Upper lobe of left lung (tissue), 6 donors: Measurements from ENCODE around the gene PLCB4. TPM values are rescaled to one million over a fixed set of nuclear protein-coding genes. Genes with fewer than 3 reads are reported as not detected.
A peak's percentile ranks its signal among the peaks of the same experiment; 100 is the strongest.

Experiments used
- ATAC-seq, 2 donors: fragments of 200-7000 bp; cut with Tn5 transposase; one replicate each; pipeline ENCODE4 v1.9.1; 2022; ENCODE audit warnings: mild to moderate bottlenecking in 2 of 2, moderate library complexity in 2 of 2; ENCODE audit not compliant: low FRiP score in 2 of 2
- DNase-seq, 2 donors: peaks; one replicate each; pipeline ENCODE4 v3.0.0-alpha.2; 2019 to 2020
- H3K27ac ChIP-seq, 4 donors: fragments of 200-600 bp; sonication (generic); one replicate each; pipeline ENCODE4 v1.5.1; 2016 to 2019
- H3K27me3 ChIP-seq, 4 donors: fragments of 200-600 bp; sonication (generic); one replicate each; pipeline ENCODE4 v1.5.1; 2017 to 2019
- H3K36me3 ChIP-seq, 4 donors: fragments of 200-600 bp; sonication (generic); one replicate each; pipeline ENCODE4 v1.5.1; 2016 to 2019
- H3K4me1 ChIP-seq, 4 donors: fragments of 200-600 bp; sonication (generic); one replicate each; pipeline ENCODE4 v1.5.1; 2018 to 2019
- H3K4me3 ChIP-seq, 4 donors: fragments of 200-600 bp; sonication (generic); one replicate each; pipeline ENCODE4 v1.5.1; 2017 to 2019; ENCODE audit warnings: mild to moderate bottlenecking in 2 of 4, moderate library complexity in 1 of 4
- H3K9me3 ChIP-seq, 4 donors: fragments of 200-600 bp; sonication (generic); one replicate each; pipeline ENCODE4 v1.5.1; 2018 to 2019
- EP300 ChIP-seq, 4 donors: sonication (generic); formaldehyde crosslinking; IDR thresholded peaks; one replicate each; pipeline ENCODE4 v1.5.1; 2017; ENCODE audit warnings: antibody characterized with exemption in 4 of 4, control low read depth in 2 of 4
- POLR2A ChIP-seq, 4 donors: fragments of 450-650 bp; IDR thresholded peaks; one replicate each; pipeline ENCODE4 v1.5.1; 2016 to 2017; ENCODE audit warnings: antibody characterized with exemption in 4 of 4, mild to moderate bottlenecking in 2 of 4
- POLR2AphosphoS5 ChIP-seq, 2 donors: sonication (generic); formaldehyde crosslinking; IDR thresholded peaks; one replicate each; pipeline ENCODE4 v1.5.1; 2017; ENCODE audit warnings: antibody characterized with exemption in 2 of 2
- WGBS, 2 donors: methylation state at CpG; one replicate each; pipeline ENCODE4 v1.1.5; 2017 to 2018; 5-methylcytosine and 5-hydroxymethylcytosine counted together
- total RNA-seq, 6 donors: library from RNA; depleted of rRNA in 4 of 6; stranded (reverse); fragments of >200 nt in 4 of 6; gene quantifications; one replicate each; pipeline versions ENCODE4 v1.1.0 to v1.2.1, GENCODE V29; 2016 to 2021
- TF ChIP-seq, protein P1 (sequence below), 6 experiments: fragments of 450-650 bp in 4 of 6; fragments of 200-600 bp in 2 of 6; sonication (generic) in 2 of 6; IDR thresholded peaks; one replicate each; pipeline ENCODE4 v1.5.1; 2016 to 2019; ENCODE audit warnings: antibody characterized with exemption in 6 of 6
- donor health status: DM: no; HTN: no; CAD: no; lungs with moderate emphysema.
- donor health status: DM: no; HTN: yes; CAD: no; lungs with severe emphysema.

PLCB4 gene
- total RNA-seq, 6 donors from 2014 or later: 5.7 to 15.2 (median 8.2) TPM

DNA sequence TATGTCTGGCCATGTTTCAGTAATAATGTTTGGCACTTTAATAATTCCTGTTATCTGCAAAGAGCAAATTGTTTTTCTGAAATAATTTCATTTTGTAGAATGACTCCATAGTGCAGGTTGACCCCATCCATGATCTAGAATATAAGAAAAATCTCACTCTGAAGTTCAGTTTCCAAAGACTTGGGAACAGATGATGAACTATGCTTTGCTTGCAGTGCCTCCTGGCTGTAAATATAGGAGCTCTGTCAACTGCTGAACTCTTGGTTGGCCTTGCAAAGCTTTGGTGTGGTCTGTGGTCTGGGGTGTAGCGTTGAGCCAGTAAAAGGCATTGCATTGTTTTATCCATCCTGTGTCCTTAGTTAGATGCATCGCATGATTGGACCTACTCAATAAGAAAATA lies 104.0 kb downstream of the PLCB4 start:
- DNase-seq (no peak), ATAC-seq (no peak)
- Histone ChIP-seq H3K9me3 (no peaks in the 10 kb centered on the region), H3K27ac (no peak overlapping the region), H3K27me3 (no peaks in the 10 kb centered on the region), H3K4me3 (no peak overlapping the region), H3K4me1 (peaks cover 0 to 3% (median 0%) of the 10 kb centered on the region in 4 donors), H3K36me3 (no peaks in the 10 kb centered on the region)
- WGBS, 2 donors: 46 to 63% methylated on average over 2 of the region's 2 CpGs
- TF ChIP-seq POLR2A (IDR thresholded peaks at IDR 0.05) (no peak), EP300 (IDR thresholded peaks at IDR 0.05) (no peak)
- TF ChIP-seq, protein P1, sequence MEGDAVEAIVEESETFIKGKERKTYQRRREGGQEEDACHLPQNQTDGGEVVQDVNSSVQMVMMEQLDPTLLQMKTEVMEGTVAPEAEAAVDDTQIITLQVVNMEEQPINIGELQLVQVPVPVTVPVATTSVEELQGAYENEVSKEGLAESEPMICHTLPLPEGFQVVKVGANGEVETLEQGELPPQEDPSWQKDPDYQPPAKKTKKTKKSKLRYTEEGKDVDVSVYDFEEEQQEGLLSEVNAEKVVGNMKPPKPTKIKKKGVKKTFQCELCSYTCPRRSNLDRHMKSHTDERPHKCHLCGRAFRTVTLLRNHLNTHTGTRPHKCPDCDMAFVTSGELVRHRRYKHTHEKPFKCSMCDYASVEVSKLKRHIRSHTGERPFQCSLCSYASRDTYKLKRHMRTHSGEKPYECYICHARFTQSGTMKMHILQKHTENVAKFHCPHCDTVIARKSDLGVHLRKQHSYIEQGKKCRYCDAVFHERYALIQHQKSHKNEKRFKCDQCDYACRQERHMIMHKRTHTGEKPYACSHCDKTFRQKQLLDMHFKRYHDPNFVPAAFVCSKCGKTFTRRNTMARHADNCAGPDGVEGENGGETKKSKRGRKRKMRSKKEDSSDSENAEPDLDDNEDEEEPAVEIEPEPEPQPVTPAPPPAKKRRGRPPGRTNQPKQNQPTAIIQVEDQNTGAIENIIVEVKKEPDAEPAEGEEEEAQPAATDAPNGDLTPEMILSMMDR (IDR thresholded peaks at IDR 0.05): peak in 3 of 6 experiments; percentile 9 to 19 (median 10)

DNA sequence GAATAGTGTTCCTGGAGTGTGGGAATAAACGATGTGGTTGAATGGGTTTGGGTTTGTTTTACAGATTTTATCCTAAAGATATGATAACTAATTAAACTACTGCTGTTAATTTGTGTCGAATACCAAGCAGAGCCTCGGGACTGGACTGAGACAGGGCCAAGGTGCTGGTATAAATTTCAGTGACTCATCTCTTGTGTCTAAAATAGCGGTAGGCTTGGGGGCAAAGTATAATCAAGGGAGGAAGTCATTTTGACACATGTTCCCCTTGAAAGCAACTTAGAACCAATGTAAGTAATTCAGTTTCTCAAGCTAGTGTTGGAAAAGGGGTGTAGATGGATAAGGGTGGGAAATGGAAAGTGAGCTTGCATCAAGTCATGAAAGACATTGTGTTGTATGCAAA lies 108.4 kb downstream of the PLCB4 start:
- Histone ChIP-seq H3K27me3 (no peaks in the 10 kb centered on the region), H3K36me3 (no peaks in the 10 kb centered on the region), H3K4me1 (peaks cover 0 to 2% (median 0%) of the 10 kb centered on the region in 4 donors), H3K27ac (no peak overlapping the region), H3K4me3 (no peak overlapping the region), H3K9me3 (no peaks in the 10 kb centered on the region)
- WGBS, 2 donors: 87% methylated on average over 4 of the region's 4 CpGs
- DNase-seq (no peak), ATAC-seq (no peak)
- TF ChIP-seq POLR2AphosphoS5 (IDR thresholded peaks at IDR 0.05): no peak
- no peak for TF ChIP-seq EP300 (IDR thresholded peaks at IDR 0.05)
- TF ChIP-seq POLR2A (IDR thresholded peaks at IDR 0.05): no peak
- TF ChIP-seq, protein P1 (IDR thresholded peaks at IDR 0.05): no peak

DNA sequence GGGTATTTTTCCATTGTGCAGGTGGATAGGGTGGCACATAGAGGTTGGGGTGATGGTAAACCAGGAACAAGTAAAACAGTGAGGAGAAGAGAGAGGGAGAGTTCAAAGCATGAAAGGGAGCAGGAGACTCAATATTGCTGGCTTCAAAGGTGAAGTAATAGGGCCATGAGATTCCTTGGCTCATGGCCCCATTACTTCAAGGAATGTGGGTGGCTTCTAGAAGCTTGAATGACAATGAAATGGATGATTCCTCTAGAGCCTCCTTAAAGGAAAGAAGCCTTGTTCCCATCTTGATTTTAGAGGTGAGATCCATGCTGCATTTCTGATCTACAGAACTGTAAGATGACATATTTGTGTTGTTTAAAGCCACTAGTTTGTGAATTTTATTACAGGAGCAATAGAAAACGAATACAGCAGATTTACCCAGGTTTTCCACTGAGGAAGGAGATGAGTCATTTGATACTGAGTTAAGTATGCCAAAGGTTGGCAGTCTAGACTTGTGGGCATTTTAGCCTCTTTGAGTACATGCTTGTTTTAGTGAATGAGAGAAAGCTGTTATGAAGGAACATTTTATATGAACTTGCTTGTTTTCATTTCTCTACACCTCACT lies 110.4 kb downstream of the PLCB4 start:
- no peak overlapping the region for H3K4me3 ChIP-seq
- no peaks in the 10 kb centered on the region for H3K4me1 ChIP-seq
- H3K27me3 ChIP-seq: no peaks in the 10 kb centered on the region
- TF ChIP-seq, protein P1 (IDR thresholded peaks at IDR 0.05): no peak
- no peak for TF ChIP-seq POLR2AphosphoS5 (IDR thresholded peaks at IDR 0.05)
- no peak for TF ChIP-seq EP300 (IDR thresholded peaks at IDR 0.05)
- TF ChIP-seq POLR2A (IDR thresholded peaks at IDR 0.05): no peak
- 48 to 70% methylated on average over 1 of the region's 1 CpG for WGBS, 2 donors
- no peak overlapping the region for H3K27ac ChIP-seq
- H3K36me3 ChIP-seq: no peaks in the 10 kb centered on the region
- DNase-seq (no peak), ATAC-seq (no peak)
- H3K9me3 ChIP-seq: no peaks in the 10 kb centered on the region

DNA sequence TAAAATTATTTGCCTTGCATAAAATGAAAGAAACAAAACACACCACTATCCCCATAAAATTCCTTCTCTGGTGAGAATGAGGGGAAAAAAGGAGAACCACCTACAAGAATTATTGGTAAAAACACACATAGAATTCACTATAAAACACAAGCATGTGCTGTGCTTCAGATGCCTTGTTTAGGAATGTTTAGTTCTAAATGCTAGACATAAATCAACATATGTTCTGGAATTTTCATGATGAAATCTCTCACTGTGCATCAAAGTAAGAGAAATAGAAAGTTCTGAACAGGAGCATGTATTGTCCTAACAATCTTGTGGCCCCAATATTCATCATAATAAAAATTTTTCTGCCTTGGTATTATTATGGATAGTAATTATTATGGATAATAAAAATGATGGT lies 111.0 kb downstream of the PLCB4 start:
- DNase-seq (no peak), ATAC-seq (no peak)
- no peak overlapping the region for H3K4me3 ChIP-seq
- H3K4me1 ChIP-seq: no peaks in the 10 kb centered on the region
- H3K36me3 ChIP-seq: no peaks in the 10 kb centered on the region
- H3K9me3 ChIP-seq: no peaks in the 10 kb centered on the region
- H3K27ac ChIP-seq: no peak overlapping the region
- TF ChIP-seq, protein P1 (IDR thresholded peaks at IDR 0.05): no peak
- TF ChIP-seq EP300 (IDR thresholded peaks at IDR 0.05): no peak
- no peak for TF ChIP-seq POLR2A (IDR thresholded peaks at IDR 0.05)
- no peak for TF ChIP-seq POLR2AphosphoS5 (IDR thresholded peaks at IDR 0.05)
- H3K27me3 ChIP-seq: no peaks in the 10 kb centered on the region
